ENCODE measurements around the gene PTPRS.

- TF ChIP-seq REST (IDR thresholded peaks at IDR 0.05; ENCODE audit: insufficient read depth in 1 of 2, low read depth in 2 of 2, low read length in 2 of 2) (no peak), TAF1 (IDR thresholded peaks at IDR 0.05; ENCODE audit: borderline replicate concordance, insufficient read depth, low read length) (no peak), FOXP2 (optimal IDR thresholded peaks at IDR 0.05; ENCODE audit: borderline replicate concordance, extremely low read depth, extremely low read length, insufficient read depth) (no peak), POLR2AphosphoS5 (IDR thresholded peaks at IDR 0.05; ENCODE audit: low read depth, low read length) (no peak)
These were observed 16.3 kb upstream of the PTPRS start for GRCh38 chr19:5356918-5357317.

All from PFSK-1 (cell line).